Fibroblast of pulmonary artery (primary cell): Measurements from ENCODE around the gene SORT1.
A peak's percentile ranks its signal among the peaks of the same experiment; 100 is the strongest.

Experiments used
- DNase-seq: peaks from one replicate; pipeline ENCODE4 v3.0.0-alpha.2; 2010; ENCODE audit warnings: low read depth
- H3K4me3 ChIP-seq: replicated peaks from 2 replicates; pipeline ENCODE4 v1.5.1; 2011; ENCODE audit warnings: low read depth, mild to moderate bottlenecking, control low read depth, low read length, moderate library complexity
- CTCF ChIP-seq: IDR thresholded peaks from 2 replicates; pipeline ENCODE4 v1.5.1; 2011; ENCODE audit warnings: mild to moderate bottlenecking, control low read depth, low read length, inconsistent platforms; ENCODE audit errors: missing control alignments

Gene SORT1

GRCh38 chr1:109392788-109393616 lies 4.7 kb downstream of the SORT1 start:
- peak overlapping the region; percentile 5 for H3K4me3 ChIP-seq

GRCh38 chr1:109392037-109392787 lies 5.5 kb downstream of the SORT1 start:
- no peak overlapping the region for H3K4me3 ChIP-seq
- DNase-seq: no peak
- TF ChIP-seq CTCF: no peak

More at GRCh38 chr1:109392788-109393616, 4.7 kb downstream of the SORT1 start:
- DNase-seq: peak; percentile 65
- no peak for TF ChIP-seq CTCF

GRCh38 chr1:109391626-109392025 lies 6.1 kb downstream of the SORT1 start:
- H3K4me3 ChIP-seq: no peak overlapping the region
- DNase-seq: no peak
- no peak for TF ChIP-seq CTCF

- H3K4me3 ChIP-seq: no peak overlapping the region
- TF ChIP-seq CTCF: no peak
- peak; percentile 49 for DNase-seq
Measured at GRCh38 chr1:109391157-109391556, 6.6 kb downstream of the SORT1 start.

- TF ChIP-seq CTCF: no peak
- no peak overlapping the region for H3K4me3 ChIP-seq
- DNase-seq: no peak
Measured at GRCh38 chr1:109389638-109390341, 7.9 kb downstream of the SORT1 start.

- H3K4me3 ChIP-seq: no peak overlapping the region
- DNase-seq: no peak
- TF ChIP-seq CTCF: no peak
Measured at GRCh38 chr1:109388884-109389637, 8.7 kb downstream of the SORT1 start.
